Measurements from ENCODE around the gene PYGL.
"Not testable (repeated sequence)": the region's sequence is repeated elsewhere in the genome, so short reads cannot be mapped to it uniquely, and the experiment has no call there.

The PYGL gene

DNA sequence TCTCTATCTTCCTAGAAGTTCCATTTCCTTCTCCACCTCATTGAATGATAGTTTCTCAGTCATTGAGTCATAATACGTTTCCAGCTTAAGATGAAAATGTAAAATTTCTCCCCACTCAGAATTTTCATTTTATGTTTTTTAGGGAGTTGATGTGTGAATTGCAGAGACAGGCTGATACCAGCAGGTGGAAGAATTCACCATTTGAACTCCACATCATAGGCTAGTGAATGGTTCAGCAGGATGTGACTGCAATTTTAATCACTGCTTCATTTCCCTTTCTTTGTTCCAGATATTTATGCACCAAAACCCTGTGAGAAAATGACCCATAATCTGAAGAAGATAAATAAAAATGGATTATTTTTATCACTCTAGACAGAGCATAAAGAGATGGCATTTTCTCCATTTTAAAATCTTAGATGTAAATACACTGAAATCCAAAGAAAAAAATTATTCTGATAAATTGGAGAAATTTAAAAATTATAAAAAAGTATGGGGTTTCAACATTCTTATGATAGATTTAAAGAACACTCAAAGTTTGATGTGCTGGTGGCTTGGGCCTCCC, 10.6 kb upstream of the PYGL start:
- peak; percentile 59 for DNase-seq (ENCODE audit: low read depth)

- DNase-seq (ENCODE audit: low read depth), result no peak
Observed at GRCh38 chr14:50953502-50953901, 9.2 kb upstream of the PYGL start.

DNA sequence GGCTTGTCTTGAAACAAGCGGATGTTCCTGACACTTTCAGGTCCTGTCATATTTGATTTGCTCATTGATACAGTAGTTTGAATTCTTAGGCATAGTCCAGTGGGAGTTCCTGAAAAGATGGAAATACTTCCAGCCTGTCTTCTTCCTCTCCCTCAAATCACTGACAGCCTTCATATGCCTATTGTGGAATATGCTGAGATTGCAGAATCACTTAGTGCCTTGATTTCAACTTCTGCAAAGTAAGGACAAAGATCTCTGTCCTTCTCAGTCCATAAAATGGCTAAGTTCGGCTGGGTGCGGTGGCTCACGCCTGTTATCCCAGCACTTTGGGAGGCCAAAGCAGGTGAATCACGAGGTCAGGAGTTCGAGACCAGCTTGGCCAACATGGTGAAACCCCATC, 6.7 kb upstream of the PYGL start:
- DNase-seq (ENCODE audit: low read depth), result no peak

DNA sequence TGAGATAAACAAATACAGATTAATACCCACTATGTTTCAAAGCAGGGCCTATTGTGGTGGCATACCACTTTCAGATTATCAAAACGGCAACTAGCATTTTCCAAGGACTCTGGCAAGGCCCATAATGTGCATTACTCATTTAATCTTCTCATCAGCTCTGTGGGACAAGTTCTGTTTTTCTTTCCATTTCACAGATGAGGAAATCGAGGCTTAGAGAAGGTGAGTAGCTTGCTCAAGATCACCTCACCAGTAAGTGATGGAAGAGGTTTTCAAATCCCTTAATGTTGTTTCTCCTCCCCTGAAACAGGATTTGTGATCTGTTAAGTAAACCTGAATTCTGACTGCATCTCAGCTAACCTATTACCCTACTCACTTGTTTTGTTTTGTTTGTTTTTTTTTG, 3.9 kb upstream of the PYGL start:
- DNase-seq (ENCODE audit: low read depth), result no peak

DNA sequence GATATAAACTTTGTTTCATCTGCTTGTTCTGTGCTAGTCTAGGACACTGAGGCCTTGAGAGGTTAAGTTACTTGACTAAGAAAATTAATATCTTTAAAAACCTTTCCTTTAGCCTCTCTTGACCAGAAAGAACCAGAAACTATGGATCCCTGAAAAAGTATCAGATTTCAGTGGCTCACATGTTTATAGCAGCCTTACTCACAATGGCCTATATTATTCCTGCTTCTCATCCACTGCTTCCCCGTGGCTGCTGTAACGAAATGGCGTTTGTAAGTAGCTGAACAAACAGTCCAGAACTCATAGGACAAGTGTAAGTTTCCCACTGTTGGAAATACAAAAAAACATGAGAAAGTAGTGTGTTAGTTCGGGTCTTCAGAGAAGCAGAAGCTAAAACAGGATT, 3.2 kb upstream of the PYGL start:
- no peak for DNase-seq (ENCODE audit: low read depth)

- DNase-seq (ENCODE audit: low read depth), result no peak
Observed at GRCh38 chr14:50946234-50946935, 2.1 kb upstream of the PYGL start.

- no peak for DNase-seq (ENCODE audit: low read depth)
Observed at GRCh38 chr14:50944647-50945413, 547 bp upstream of the PYGL start.

- no peak for DNase-seq (ENCODE audit: low read depth)
Observed at GRCh38 chr14:50943261-50943942, 881 bp downstream of the PYGL start.

- DNase-seq (ENCODE audit: low read depth), result not testable (repeated sequence)
Observed at GRCh38 chr14:50941638-50942037, 2.6 kb downstream of the PYGL start.

DNA sequence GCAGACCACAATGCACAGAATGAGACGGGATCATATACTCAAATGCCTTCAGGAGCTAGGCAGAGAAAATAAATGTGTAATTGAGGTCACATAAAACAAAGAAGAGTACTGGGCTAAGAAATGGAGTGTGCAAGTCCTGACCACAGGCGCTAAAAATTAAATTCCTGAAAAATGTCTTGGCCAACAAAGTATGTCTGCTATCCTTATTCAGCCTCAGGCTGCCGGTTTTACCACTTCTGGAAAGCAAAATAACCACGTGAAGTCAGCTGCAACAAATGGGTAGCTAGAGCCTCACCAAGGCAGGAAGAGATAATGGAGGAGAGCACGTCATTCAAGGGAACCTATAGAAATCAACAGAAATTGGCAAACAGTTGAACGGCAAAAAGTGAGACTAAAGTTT, 3.1 kb downstream of the PYGL start:
- DNase-seq (ENCODE audit: low read depth), result no peak

- DNase-seq (ENCODE audit: low read depth), result no peak
Observed at GRCh38 chr14:50937800-50938199, 6.5 kb downstream of the PYGL start.

GRCh38 chr14:50937325-50937724, 7.0 kb downstream of the PYGL start:
- no peak for DNase-seq (ENCODE audit: low read depth)

DNA sequence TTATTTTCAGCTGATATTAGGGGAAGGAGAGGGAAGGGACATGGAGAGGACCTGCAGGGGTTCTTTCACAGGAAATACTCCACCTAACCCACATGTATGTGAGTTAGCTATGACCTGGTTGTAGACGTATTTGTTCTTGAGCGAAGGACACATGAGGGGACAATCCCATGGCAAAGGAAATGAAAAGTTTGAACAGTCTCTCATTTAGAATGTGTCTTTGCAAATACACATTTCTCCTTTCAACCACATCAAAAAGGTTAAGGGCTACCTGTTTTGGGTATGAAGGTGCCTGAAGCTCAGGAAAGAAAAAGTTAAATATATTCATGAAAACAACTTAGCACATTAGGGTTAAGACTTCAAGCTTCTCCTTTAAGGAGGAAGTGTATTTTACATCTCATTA, 7.4 kb downstream of the PYGL start:
- no peak for DNase-seq (ENCODE audit: low read depth)

- DNase-seq (ENCODE audit: low read depth), result no peak
Observed at GRCh38 chr14:50936016-50936340, 8.3 kb downstream of the PYGL start.

- no peak for DNase-seq (ENCODE audit: low read depth)
Observed at GRCh38 chr14:50935126-50936015, 8.9 kb downstream of the PYGL start.

DNA sequence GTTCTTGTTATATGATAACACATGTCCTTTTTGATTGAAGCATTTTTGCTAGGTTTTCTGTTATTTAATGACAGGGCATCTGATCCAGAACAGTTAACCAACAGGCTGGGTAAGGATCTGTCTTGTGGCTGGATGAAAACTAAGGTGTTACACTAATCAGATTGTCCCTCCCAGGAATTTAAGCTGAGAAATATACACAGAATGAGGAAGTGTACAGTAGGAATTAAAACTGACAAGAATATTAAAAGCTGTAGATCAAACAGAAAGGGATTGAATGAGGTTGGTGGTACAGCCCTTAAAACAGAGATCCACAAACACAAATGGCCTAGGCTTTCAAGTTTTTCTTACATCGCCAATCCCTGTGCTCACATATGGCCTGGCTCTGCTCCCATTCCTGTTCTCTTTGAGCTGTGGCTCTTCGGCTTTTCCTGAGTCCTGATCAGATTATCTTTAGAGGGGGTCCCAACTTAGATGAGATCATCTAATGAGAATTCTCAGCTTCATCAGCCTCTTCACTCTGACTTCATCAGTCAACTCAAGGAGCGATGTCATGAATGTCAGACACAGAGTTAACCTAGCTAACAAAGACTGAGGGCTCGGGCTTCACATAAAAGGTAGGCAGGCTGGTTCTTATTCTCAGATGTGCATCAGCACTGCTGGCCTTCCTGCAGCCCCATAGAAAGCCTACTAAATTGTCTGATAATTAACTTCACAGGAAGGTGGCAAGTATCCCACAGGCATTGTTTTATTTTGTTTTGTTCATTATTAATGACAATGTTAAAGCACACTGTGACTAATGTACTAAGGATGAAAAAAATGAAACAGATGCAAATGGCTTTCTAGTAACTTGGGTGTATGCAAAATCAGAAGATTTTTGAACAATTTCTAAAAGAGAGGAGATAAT, 11.4 kb downstream of the PYGL start:
- no peak for DNase-seq (ENCODE audit: low read depth)

- no peak for DNase-seq (ENCODE audit: low read depth)
Observed at GRCh38 chr14:50932156-50932555, 12.1 kb downstream of the PYGL start.

DNA sequence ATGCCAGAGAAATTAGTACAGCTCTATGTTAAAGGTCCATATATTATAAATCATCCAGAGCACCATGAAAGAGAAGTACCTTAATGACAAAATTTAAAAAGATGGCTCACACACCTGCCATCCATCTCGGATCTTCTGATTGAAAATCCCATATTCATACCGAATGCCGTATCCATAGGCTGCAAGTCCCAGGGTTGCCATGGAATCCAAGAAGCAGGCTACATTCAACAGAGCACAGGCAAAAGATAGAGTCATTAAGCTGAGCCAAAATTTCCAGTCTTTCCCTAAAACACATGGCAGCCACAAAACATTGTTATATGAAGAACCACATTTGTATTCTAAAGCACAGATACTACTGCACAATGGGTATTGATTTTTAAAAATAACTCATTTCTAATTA, 12.7 kb downstream of the PYGL start:
- DNase-seq (ENCODE audit: low read depth), result no peak

DNA sequence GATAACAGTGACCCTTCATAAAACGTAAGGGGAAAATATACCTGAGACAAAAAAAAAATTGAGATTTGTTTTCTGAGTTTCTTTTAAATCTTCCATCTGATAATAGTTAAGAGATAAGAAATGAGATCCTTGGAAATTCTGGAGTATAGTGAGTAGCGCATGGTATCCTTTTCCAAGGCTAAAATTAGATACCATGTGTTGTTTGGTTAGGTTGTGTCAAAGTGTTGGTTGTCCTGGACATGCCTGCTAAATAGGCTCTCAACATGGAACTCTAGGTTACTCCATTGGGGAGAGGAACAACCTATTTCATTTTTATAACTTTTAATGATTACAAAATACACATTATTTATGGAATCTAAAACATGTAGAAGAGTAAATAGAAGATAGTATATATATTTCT, 14.8 kb downstream of the PYGL start:
- no peak for DNase-seq (ENCODE audit: low read depth)

DNA sequence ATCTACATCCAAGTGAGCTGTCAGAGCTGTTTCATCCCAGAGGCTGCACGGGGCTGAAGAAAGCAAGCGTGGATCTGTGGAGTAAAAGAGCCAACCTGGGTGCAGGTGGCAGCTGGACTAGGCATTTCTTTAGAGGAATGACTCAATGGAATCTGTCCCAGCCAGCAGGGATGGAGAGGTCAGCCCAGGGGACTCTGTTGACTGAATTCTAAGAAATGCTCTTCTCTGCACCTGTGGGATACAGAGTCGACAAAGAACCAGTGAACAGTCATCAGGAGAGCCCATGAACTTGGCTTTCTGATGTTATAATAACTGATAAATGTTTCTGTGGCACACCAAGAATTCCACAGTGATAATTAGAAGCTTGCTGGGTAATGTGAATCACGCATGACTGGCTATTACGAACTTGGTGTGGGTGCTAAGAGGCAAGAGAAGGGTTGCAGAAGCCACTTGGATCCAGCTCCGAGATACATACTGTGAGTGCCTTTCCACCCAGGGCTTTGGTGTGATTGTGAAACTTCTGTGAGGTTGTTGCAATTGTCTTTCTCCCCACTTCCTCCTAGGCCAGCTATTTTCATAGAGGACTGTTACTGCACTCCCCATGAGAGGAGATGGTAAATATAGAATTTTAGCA, 16.2 kb downstream of the PYGL start:
- no peak for DNase-seq (ENCODE audit: low read depth)

All from fibroblast of the conjunctiva (primary cell).